Measurements from ENCODE around the gene EFEMP2.

DNA sequence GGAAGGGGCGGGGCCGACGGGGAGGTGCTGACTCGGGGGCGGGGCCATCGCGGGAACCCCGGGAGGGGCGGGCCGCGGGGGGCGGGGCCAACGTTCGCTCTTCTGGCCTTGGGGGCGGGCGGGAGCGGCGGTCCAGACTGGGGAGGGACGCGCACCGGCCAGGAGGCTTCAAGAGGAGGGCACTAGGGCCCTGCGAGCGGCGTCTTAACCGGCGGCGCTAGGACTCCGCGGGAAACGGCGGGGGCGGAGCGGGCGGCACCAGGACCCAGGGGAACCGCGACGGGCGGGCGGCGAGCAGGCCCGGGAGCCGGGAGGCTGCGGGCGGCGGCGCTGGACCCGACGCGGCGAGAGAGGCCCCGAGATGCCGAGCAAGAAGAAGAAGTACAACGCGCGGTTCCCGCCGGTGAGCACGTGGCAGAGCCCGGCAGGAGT is 46.6 kb upstream of the EFEMP2 start, which contains the start of gene DRAP1:
- TF ChIP-seq ZFP30 (CRISPR knock-in tag; IDR thresholded peaks at IDR 0.05) = no peak
- TF ChIP-seq, protein P1, sequence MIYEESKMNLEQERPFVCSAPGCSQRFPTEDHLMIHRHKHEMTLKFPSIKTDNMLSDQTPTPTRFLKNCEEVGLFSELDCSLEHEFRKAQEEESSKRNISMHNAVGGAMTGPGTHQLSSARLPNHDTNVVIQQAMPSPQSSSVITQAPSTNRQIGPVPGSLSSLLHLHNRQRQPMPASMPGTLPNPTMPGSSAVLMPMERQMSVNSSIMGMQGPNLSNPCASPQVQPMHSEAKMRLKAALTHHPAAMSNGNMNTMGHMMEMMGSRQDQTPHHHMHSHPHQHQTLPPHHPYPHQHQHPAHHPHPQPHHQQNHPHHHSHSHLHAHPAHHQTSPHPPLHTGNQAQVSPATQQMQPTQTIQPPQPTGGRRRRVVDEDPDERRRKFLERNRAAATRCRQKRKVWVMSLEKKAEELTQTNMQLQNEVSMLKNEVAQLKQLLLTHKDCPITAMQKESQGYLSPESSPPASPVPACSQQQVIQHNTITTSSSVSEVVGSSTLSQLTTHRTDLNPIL (CRISPR knock-in tag; IDR thresholded peaks at IDR 0.05; ENCODE audit: low read depth) = no peak
- TF ChIP-seq TOX (CRISPR knock-in tag; IDR thresholded peaks at IDR 0.05; ENCODE audit: borderline replicate concordance) = no peak
- no peak for TF ChIP-seq GLIS3 (CRISPR knock-in tag; IDR thresholded peaks at IDR 0.05)
- no peak for TF ChIP-seq ZNF70 (CRISPR knock-in tag; IDR thresholded peaks at IDR 0.05)
- no peak for TF ChIP-seq ARNTL (CRISPR knock-in tag; IDR thresholded peaks at IDR 0.05; ENCODE audit: borderline replicate concordance, low read depth)
- TF ChIP-seq, protein P2, sequence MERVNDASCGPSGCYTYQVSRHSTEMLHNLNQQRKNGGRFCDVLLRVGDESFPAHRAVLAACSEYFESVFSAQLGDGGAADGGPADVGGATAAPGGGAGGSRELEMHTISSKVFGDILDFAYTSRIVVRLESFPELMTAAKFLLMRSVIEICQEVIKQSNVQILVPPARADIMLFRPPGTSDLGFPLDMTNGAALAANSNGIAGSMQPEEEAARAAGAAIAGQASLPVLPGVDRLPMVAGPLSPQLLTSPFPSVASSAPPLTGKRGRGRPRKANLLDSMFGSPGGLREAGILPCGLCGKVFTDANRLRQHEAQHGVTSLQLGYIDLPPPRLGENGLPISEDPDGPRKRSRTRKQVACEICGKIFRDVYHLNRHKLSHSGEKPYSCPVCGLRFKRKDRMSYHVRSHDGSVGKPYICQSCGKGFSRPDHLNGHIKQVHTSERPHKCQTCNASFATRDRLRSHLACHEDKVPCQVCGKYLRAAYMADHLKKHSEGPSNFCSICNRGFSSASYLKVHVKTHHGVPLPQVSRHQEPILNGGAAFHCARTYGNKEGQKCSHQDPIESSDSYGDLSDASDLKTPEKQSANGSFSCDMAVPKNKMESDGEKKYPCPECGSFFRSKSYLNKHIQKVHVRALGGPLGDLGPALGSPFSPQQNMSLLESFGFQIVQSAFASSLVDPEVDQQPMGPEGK (CRISPR knock-in tag; IDR thresholded peaks at IDR 0.05; ENCODE audit: borderline replicate concordance) = no peak; the same call in 1 of the 2 replicates
- TF ChIP-seq RARB (CRISPR knock-in tag; IDR thresholded peaks at IDR 0.05) = no peak
- TF ChIP-seq PPARA (CRISPR knock-in tag; IDR thresholded peaks at IDR 0.05; ENCODE audit: borderline replicate concordance) = no peak
- no peak for TF ChIP-seq CSDC2 (CRISPR knock-in tag; IDR thresholded peaks at IDR 0.05)
- TF ChIP-seq ZNF565 (CRISPR knock-in tag; conservative IDR thresholded peaks at IDR 0.05; ENCODE audit: low read depth) = no peak
- no peak for TF ChIP-seq ISL1 (CRISPR knock-in tag; IDR thresholded peaks at IDR 0.05)
